ENCODE measurements around the gene DERL3. TPM values are rescaled to one million over a fixed set of nuclear protein-coding genes. Genes with fewer than 3 reads are reported as not detected.

The DERL3 gene
- total and polyA plus RNA-seq, 11 donors: 0.24 to 12.7 (median 1.7) TPM

GRCh38 chr22:23820748-23821211 lies 18.0 kb downstream of the DERL3 start:
- Histone ChIP-seq H3K4me1 (peaks cover 3 to 63% (median 31%) of the 10 kb centered on the region in 12 donors), H3K36me3 (peaks cover 0 to 98% (median 90%) of the 10 kb centered on the region in 9 donors), H3K27me3 (no peaks in the 10 kb centered on the region), H3K27ac (peak overlapping the region in 1 of 12 donors; percentile 97), H3K9me3 (no peaks in the 10 kb centered on the region), H3K4me3 (no peak overlapping the region)
- intact Hi-C loops (cut with DNase I): no loop called here
- TF ChIP-seq CTCF (IDR thresholded peaks at IDR 0.05): no peak
- no peak for TF ChIP-seq POLR2A (IDR thresholded peaks at IDR 0.05)
- WGBS, 4 donors: 59 to 70% (median 63%) methylated on average over 4 of the region's 4 CpGs
- no peak for ATAC-seq
- no peak for DNase-seq

DNA sequence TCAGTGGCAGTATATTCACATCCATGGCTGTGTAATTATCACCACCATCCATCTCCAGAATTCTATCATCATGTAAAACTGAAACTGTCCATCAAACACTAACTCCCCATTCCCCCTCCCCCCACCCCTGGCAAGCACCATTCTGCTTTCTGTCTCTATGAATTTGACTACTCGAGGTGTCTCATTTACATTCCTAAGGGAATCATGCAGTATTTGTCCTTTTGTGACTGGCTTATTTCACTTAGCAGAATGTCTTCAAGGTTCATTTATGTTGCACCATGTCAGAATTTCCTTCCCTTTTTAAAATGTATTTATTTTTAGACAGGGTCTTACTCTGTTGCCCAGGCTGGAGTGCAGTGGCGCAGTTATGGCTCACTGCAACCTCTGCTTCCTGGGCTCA lies 20.3 kb downstream of the DERL3 start:
- DNase-seq (no peak), ATAC-seq (no peak)
- TF ChIP-seq POLR2A (IDR thresholded peaks at IDR 0.05): no peak
- no peak for TF ChIP-seq CTCF (IDR thresholded peaks at IDR 0.05)
- no peak overlapping the region for H3K27ac ChIP-seq
- H3K4me1 ChIP-seq: peaks cover 0 to 45% (median 18%) of the 10 kb centered on the region in 12 donors
- H3K27me3 ChIP-seq: no peaks in the 10 kb centered on the region
- H3K9me3 ChIP-seq: no peaks in the 10 kb centered on the region
- WGBS, 4 donors: 85 to 95% (median 89%) methylated on average over 2 of the region's 2 CpGs
- H3K36me3 ChIP-seq: peaks cover 0 to 95% (median 77%) of the 10 kb centered on the region in 9 donors
- intact Hi-C loops (cut with DNase I): no loop called here
- no peak overlapping the region for H3K4me3 ChIP-seq

GRCh38 chr22:23817146-23817545 lies 21.7 kb downstream of the DERL3 start:
- no peak overlapping the region for H3K4me3 ChIP-seq

More at GRCh38 chr22:23817146-23817545, 21.7 kb downstream of the DERL3 start:
- DNase-seq (no peak), ATAC-seq (no peak)
- no peak for TF ChIP-seq POLR2A (IDR thresholded peaks at IDR 0.05)
- TF ChIP-seq CTCF (IDR thresholded peaks at IDR 0.05): no peak
- intact Hi-C loops (cut with DNase I): no loop called here
- Histone ChIP-seq H3K36me3 (peaks cover 0 to 93% (median 74%) of the 10 kb centered on the region in 9 donors), H3K9me3 (no peaks in the 10 kb centered on the region), H3K4me1 (peaks cover 0 to 32% (median 9%) of the 10 kb centered on the region in 12 donors), H3K27me3 (no peaks in the 10 kb centered on the region), H3K27ac (peak overlapping the region in 9 of 12 donors; percentile 18 to 93 (median 82))
- WGBS, 4 donors: 88 to 96% (median 94%) methylated on average over 6 of the region's 6 CpGs

All from heart left ventricle (tissue), 16 donors.